Endothelial cell of umbilical vein (primary cell): ENCODE measurements around the gene SLC6A9. TPM values are rescaled to one million over a fixed set of nuclear protein-coding genes. Genes with fewer than 3 reads are reported as not detected.

Source experiments
- BruUV-seq: library from RNA; stranded (reverse); fragments of 400-500 nt; replicated peaks from 2 replicates; lab custom pipeline; 2021; lab: Mats Ljungman, UMichigan
- CTCF ChIA-PET: fragments of 300-600, 350-600 bp; sonication (Branson Sonifier 250); formaldehyde crosslinking; loops from one replicate; lab custom pipeline; 2021; ENCODE audit warnings: antibody characterized with exemption, inconsistent platforms; lab: Charles Lee
- POLR2A ChIA-PET: fragments of 300-600, 350-600 bp; sonication (Branson Sonifier 250); formaldehyde crosslinking; loops from one replicate; lab custom pipeline; 2021; ENCODE audit warnings: antibody characterized with exemption, inconsistent platforms; lab: Charles Lee
- DNase-seq: peaks from one replicate; pipeline ENCODE4 v3.0.0-alpha.2; 2011; ENCODE audit warnings: low read depth, low spot score
- FAIRE-seq: peaks from 2 replicates; lab custom pipeline; 2011; peaks lifted over from hg19 to GRCh38; lab: Jason Lieb, UNC
- H2AFZ ChIP-seq: 2 replicates; pipeline ENCODE4 v1.6.0; 2012; ENCODE audit warnings: low read depth, low read length, control low read depth, inconsistent platforms
- H3K27ac ChIP-seq: 2 replicates; pipeline ENCODE4 v1.5.1; 2011; ENCODE audit warnings: low read depth, mild to moderate bottlenecking, control low read depth, low read length, moderate library complexity; ENCODE audit not compliant: insufficient read depth
- H3K27me3 ChIP-seq, 2 experiments: 2 replicates each; pipeline versions ENCODE4 v1.6.0 to v1.6.1; 2011; ENCODE audit warnings: low read length in 2 of 2, mixed read lengths in 1 of 2; ENCODE audit not compliant: control insufficient read depth in 2 of 2, insufficient read depth in 2 of 2
- H3K36me3 ChIP-seq, 2 experiments: 2 replicates in 1 of 2; 3 replicates in 1 of 2; pipeline ENCODE4 v1.5.1; 2011; ENCODE audit warnings: low read length in 2 of 2, mild to moderate bottlenecking in 1 of 2, moderate library complexity in 1 of 2; ENCODE audit not compliant: control insufficient read depth in 2 of 2, insufficient read depth in 2 of 2; ENCODE audit errors: extremely low read depth in 1 of 2
- H3K4me1 ChIP-seq: 3 replicates; pipeline ENCODE4 v1.5.1; 2011; ENCODE audit warnings: mild to moderate bottlenecking, low read length; ENCODE audit not compliant: control insufficient read depth, insufficient read depth; ENCODE audit errors: extremely low read depth
- H3K4me2 ChIP-seq: 2 replicates; pipeline ENCODE4 v1.6.1; 2011; ENCODE audit warnings: low read length, control low read depth, mixed read lengths; ENCODE audit not compliant: insufficient read depth
- H3K4me3 ChIP-seq, 3 experiments: fragments of 200-600 bp in 1 of 3; sonication (generic), shearing (Covaris generic) in 1 of 3; replicated peaks in 1 of 3; 2 replicates each; pipeline ENCODE4 v1.5.1; 2011 to 2016; ENCODE audit warnings: control low read depth in 3 of 3, low read length in 3 of 3, mild to moderate bottlenecking in 2 of 3, inconsistent platforms in 1 of 3, low read depth in 1 of 3, moderate library complexity in 1 of 3; ENCODE audit not compliant: insufficient read depth in 1 of 3
- H3K79me2 ChIP-seq: 2 replicates; pipeline ENCODE4 v1.6.0; 2012; ENCODE audit warnings: low read length, inconsistent platforms; ENCODE audit not compliant: control insufficient read depth, insufficient read depth
- H3K9ac ChIP-seq: replicated peaks from 2 replicates; pipeline ENCODE3; 2011; ENCODE audit warnings: low read length, control low read depth; ENCODE audit not compliant: insufficient read depth; ENCODE audit errors: extremely low read depth
- H3K9me1 ChIP-seq: replicated peaks from 3 replicates; pipeline ENCODE4 v1.6.0; 2011; ENCODE audit warnings: mild to moderate bottlenecking, low read length; ENCODE audit not compliant: control insufficient read depth, insufficient read depth; ENCODE audit errors: extremely low read depth
- H3K9me3 ChIP-seq: replicated peaks from 2 replicates; pipeline ENCODE4 v1.5.1; 2012; ENCODE audit warnings: low read length, inconsistent platforms; ENCODE audit not compliant: control insufficient read depth, insufficient read depth
- H4K20me1 ChIP-seq: replicated peaks from 2 replicates; pipeline ENCODE3; 2011; ENCODE audit warnings: mild to moderate bottlenecking, low read length; ENCODE audit not compliant: control insufficient read depth, insufficient read depth; ENCODE audit errors: extremely low read depth
- CTCF ChIP-seq, 2 donors: IDR thresholded peaks; 1 replicate in 1 of 2; 2 replicates in 1 of 2; pipeline ENCODE4 v1.5.1; 2011; ENCODE audit warnings: low read length in 2 of 2, mild to moderate bottlenecking in 2 of 2, moderate library complexity in 2 of 2, control low read depth in 1 of 2, inconsistent platforms in 1 of 2, low read depth in 1 of 2; ENCODE audit not compliant: insufficient read depth in 1 of 2; ENCODE audit errors: extremely low read depth in 1 of 2
- EZH2 ChIP-seq: IDR thresholded peaks from 2 replicates; pipeline ENCODE4 v1.6.1; 2012; ENCODE audit warnings: borderline replicate concordance, low read depth, mild to moderate bottlenecking, moderate library complexity, low read length, inconsistent platforms; ENCODE audit not compliant: severe bottlenecking
- FOS ChIP-seq: IDR thresholded peaks from 2 replicates; pipeline ENCODE4 v1.6.1; 2011; ENCODE audit warnings: mild to moderate bottlenecking, low read length, moderate library complexity, borderline replicate concordance; ENCODE audit not compliant: insufficient read depth
- GATA2 ChIP-seq: IDR thresholded peaks from 2 replicates; pipeline ENCODE4 v1.7.0; 2011; ENCODE audit warnings: low read depth, mild to moderate bottlenecking, moderate library complexity, mixed read lengths, low read length; ENCODE audit not compliant: insufficient read length, insufficient read depth
- JUN ChIP-seq: IDR thresholded peaks from 2 replicates; pipeline ENCODE4 v1.6.1; 2011; ENCODE audit warnings: borderline replicate concordance, low read depth; ENCODE audit not compliant: insufficient read length, insufficient read depth
- MAX ChIP-seq: IDR thresholded peaks from 2 replicates; pipeline ENCODE4 v1.6.1; 2011; ENCODE audit not compliant: insufficient read depth, insufficient read length
- MYC ChIP-seq: IDR thresholded peaks from one replicate; pipeline ENCODE4 v1.6.1; 2011; ENCODE audit warnings: mild to moderate bottlenecking, low read depth, low read length
- POLR2A ChIP-seq: IDR thresholded peaks from 2 replicates; pipeline ENCODE4 v1.6.1; 2012; ENCODE audit warnings: low read depth, mild to moderate bottlenecking, control low read depth, low read length
- POLR2AphosphoS5 ChIP-seq: IDR thresholded peaks from 2 replicates; pipeline ENCODE4 v1.6.1; 2012; ENCODE audit warnings: low read depth, mild to moderate bottlenecking, control low read depth, low read length, moderate library complexity; ENCODE audit not compliant: insufficient read depth
- dilution Hi-C: fragments of 300-500 bp; cut with MboI; formaldehyde crosslinking; loops from one replicate; pipeline ENCODE4 v1.15.0; 2019; ENCODE audit warnings: low sequenced_read_pairs; ENCODE audit not compliant: extremely low pct_ligation_motif_present
- intact Hi-C: fragments of 100-400 bp; cut with micrococcal nuclease; formaldehyde crosslinking; loops from one replicate; pipeline ENCODE4 v1.10.0; 2022
- polyA plus RNA-seq, 4 experiments: library from polyadenylated mRNA; depleted of rRNA in 3 of 4; stranded (reverse) in 3 of 4; unstranded in 1 of 4; fragments of >200 nt; gene quantifications; 2 replicates each; pipeline versions ENCODE4 v1.2.1 to v1.2.3, GENCODE V29; 2011 to 2012; ENCODE audit warnings: missing spikeins in 1 of 4
- total RNA-seq: library from RNA; stranded (reverse); gene quantifications from 2 replicates; pipeline ENCODE4 v1.2.3, GENCODE V29; 2021

SLC6A9 gene
- total and polyA plus RNA-seq, 2 donors (not counting 3 experiments of a cell fraction or from before 2014, with no cell fraction given), result 0.80 to 1.5 TPM

- BruUV-seq, result no TSS peak
- no peak overlapping the region for H3K9ac ChIP-seq
- no peaks in the 10 kb centered on the region for H3K9me3 ChIP-seq
- no peak for DNase-seq
- peaks cover 2 to 26% of the 10 kb centered on the region in 2 experiments for H3K36me3 ChIP-seq
- intact Hi-C loops, result no loop called here
- no peaks in the 10 kb centered on the region for H3K9me1 ChIP-seq
- H4K20me1 ChIP-seq, result no peaks in the 10 kb centered on the region
- dilution Hi-C loops, result no loop called here
- CTCF ChIA-PET, result no interaction called here
- no peaks in the 10 kb centered on the region for H3K79me2 ChIP-seq
- H3K4me2 ChIP-seq, result no peak overlapping the region
- POLR2A ChIA-PET, result no interaction called here
- no peaks in the 10 kb centered on the region for H3K27me3 ChIP-seq
- no peak overlapping the region for H3K4me3 ChIP-seq
- FAIRE-seq, result no peak
- H3K4me1 ChIP-seq, result no peaks in the 10 kb centered on the region
- no peak overlapping the region for H2AFZ ChIP-seq
- H3K27ac ChIP-seq, result no peak overlapping the region
- TF ChIP-seq EZH2 (no peak), CTCF (IDR thresholded peaks at IDR 0.05; ENCODE audit: extremely low read depth in 1 of 2, insufficient read depth in 1 of 2, low read depth in 1 of 2, low read length in 2 of 2) (no peak), POLR2AphosphoS5 (no peak), POLR2A (no peak), JUN (no peak), FOS (no peak), MYC (no peak), GATA2 (no peak), MAX (no peak)
Observed at GRCh38 chr1:43963006-43963405, 68.3 kb downstream of the SLC6A9 start.
